Skeletal muscle tissue (tissue), 4 donors: ENCODE measurements around the gene MMP17. TPM values are rescaled to one million over a fixed set of nuclear protein-coding genes. Genes with fewer than 3 reads are reported as not detected.

Experiments
- H3K27ac ChIP-seq: one replicate; pipeline ENCODE4 v1.7.0; 2013; ENCODE audit warnings: mild to moderate bottlenecking, low read depth, low read length, inconsistent platforms
- H3K27me3 ChIP-seq, 3 donors: one replicate each; pipeline ENCODE4 v1.7.0; 2013; ENCODE audit warnings: low read length in 3 of 3; ENCODE audit not compliant: control insufficient read depth in 3 of 3, insufficient read depth in 3 of 3
- H3K36me3 ChIP-seq, 3 donors: one replicate each; pipeline ENCODE4 v1.7.0; 2013; ENCODE audit warnings: low read length in 3 of 3; ENCODE audit not compliant: control insufficient read depth in 3 of 3, insufficient read depth in 3 of 3
- H3K4me1 ChIP-seq, 3 donors: one replicate each; pipeline ENCODE4 v1.7.0; 2013; ENCODE audit warnings: low read length in 3 of 3, mild to moderate bottlenecking in 3 of 3; ENCODE audit not compliant: control insufficient read depth in 3 of 3, insufficient read depth in 3 of 3
- H3K4me3 ChIP-seq, 3 donors: one replicate each; pipeline ENCODE4 v1.7.0; 2013; ENCODE audit warnings: low read length in 3 of 3
- H3K9ac ChIP-seq, 3 donors: one replicate each; pipeline ENCODE4 v1.7.0; 2013; ENCODE audit warnings: low read length in 3 of 3, mild to moderate bottlenecking in 3 of 3, moderate library complexity in 2 of 3, low read depth in 1 of 3
- H3K9me3 ChIP-seq, 3 donors: one replicate each; pipeline ENCODE4 v1.7.0; 2013; ENCODE audit warnings: low read length in 3 of 3; ENCODE audit not compliant: control insufficient read depth in 3 of 3
- total RNA-seq: library from RNA; depleted of rRNA; stranded (reverse); fragments of >200 nt; gene quantifications from one replicate; pipeline ENCODE4 v1.2.3, GENCODE V29; 2014
- donor health status: Osteomylitis.

The MMP17 gene
- total RNA-seq, 1 donor from 2014 or later: 6.3 TPM

GRCh38 chr12:131835616-131836171 is 7.5 kb downstream of the MMP17 start:
- no peaks in the 10 kb centered on the region for H3K9me3 ChIP-seq
- H3K4me3 ChIP-seq: no peak overlapping the region
- no peak overlapping the region for H3K9ac ChIP-seq
- H3K36me3 ChIP-seq: no peaks in the 10 kb centered on the region
- peaks cover 8 to 17% (median 12%) of the 10 kb centered on the region in 3 donors for H3K4me1 ChIP-seq
- peaks cover 38 to 55% (median 42%) of the 10 kb centered on the region in 3 donors for H3K27me3 ChIP-seq
- no peak overlapping the region for H3K27ac ChIP-seq

DNA sequence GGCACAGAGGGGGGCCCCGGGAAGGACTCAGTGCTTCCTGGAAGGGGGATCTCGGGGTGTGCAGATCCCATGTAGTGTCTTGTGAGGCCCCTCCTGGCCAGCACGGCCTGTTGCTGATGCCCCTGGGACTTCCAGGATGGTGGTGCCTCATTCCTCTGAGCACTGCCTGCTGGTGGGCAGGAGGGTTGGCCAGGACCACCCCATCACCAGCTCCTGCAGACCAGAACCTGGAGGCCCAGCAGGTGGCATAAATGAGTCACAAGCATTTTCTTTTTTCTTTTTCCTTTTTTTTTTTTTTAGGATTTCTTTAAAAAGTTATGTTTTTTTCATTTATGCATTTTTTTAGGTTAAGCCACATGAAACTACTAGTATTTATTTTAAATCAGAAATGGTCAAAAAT is 8.0 kb downstream of the MMP17 start:
- no peaks in the 10 kb centered on the region for H3K9me3 ChIP-seq
- no peak overlapping the region for H3K4me3 ChIP-seq
- H3K4me1 ChIP-seq: peaks cover 4 to 14% (median 9%) of the 10 kb centered on the region in 3 donors
- H3K27me3 ChIP-seq: peaks cover 34 to 50% (median 38%) of the 10 kb centered on the region in 3 donors
- H3K27ac ChIP-seq: no peak overlapping the region
- no peaks in the 10 kb centered on the region for H3K36me3 ChIP-seq
- H3K9ac ChIP-seq: no peak overlapping the region

DNA sequence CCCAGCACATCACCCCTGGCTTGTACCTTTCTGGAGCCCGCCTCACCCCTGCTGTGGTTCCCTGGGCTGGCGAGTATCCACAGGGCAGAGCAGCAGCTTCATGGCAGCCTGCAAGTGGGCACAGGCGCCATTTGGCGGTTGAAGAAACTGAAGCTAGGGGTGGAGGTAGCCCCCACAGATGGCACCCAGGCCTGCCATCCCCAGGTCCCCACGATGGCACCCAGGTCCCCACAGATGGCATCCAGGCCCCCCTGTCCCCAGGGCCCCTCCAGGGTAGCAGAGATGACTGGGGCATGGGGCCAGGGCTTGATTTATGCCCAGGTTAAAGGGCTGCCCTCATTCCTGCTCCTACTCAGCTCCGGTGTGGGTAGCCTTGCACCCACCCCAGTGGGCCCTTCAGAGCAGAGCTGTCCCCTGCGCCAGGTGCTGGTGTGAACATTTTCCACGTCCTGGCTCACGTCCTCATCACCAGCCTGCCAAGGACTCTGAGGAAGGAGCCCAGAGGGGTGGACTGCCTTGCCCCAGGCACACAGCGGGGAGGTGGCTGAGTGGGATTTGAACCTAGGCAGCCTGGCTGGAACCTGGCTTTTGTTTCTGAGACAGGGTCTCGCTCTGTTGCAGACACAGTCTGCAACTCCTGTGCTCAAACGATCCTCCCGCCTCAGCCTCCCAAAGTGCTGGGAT is 8.7 kb downstream of the MMP17 start:
- Histone ChIP-seq H3K36me3 (no peaks in the 10 kb centered on the region), H3K27ac (no peak overlapping the region), H3K4me3 (no peak overlapping the region), H3K9me3 (no peaks in the 10 kb centered on the region), H3K9ac (no peak overlapping the region), H3K27me3 (peaks cover 30 to 46% (median 34%) of the 10 kb centered on the region in 3 donors), H3K4me1 (peaks cover 0 to 11% (median 7%) of the 10 kb centered on the region in 3 donors)

DNA sequence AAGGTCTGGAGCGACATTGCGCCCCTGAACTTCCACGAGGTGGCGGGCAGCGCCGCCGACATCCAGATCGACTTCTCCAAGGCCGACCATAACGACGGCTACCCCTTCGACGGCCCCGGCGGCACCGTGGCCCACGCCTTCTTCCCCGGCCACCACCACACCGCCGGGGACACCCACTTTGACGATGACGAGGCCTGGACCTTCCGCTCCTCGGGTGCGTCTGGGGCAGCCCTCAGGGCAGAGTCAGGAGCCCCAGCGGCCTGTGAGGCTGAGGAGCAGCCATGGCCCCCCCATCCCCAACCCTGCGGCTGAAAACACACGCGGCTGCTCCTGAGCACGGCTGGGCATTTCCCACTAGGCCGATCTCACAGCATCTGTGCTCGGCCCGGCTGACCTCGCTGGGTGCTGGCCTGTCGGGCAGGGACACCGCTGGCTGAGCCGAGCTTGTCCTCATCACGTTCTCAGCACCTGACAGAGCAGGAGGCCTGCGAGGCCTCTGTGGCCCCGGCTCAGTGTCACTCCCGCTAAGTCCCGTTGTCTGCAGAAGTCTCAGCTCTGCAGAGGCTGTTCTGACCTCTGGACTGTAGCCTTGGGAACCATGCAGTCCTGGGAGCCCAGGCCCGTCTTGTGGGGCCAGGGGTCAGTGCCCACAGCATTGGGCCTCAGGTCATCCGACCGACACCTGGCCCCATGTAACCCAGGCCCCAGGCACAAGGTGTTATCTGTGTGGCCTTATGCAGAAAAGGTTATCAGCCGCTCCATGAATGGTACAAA is 12.6 kb downstream of the MMP17 start:
- H3K9me3 ChIP-seq: no peaks in the 10 kb centered on the region
- no peaks in the 10 kb centered on the region for H3K4me1 ChIP-seq
- H3K4me3 ChIP-seq: no peak overlapping the region
- no peak overlapping the region for H3K9ac ChIP-seq
- peaks cover under 1 to 12% (median 2%) of the 10 kb centered on the region in 3 donors for H3K27me3 ChIP-seq
- H3K36me3 ChIP-seq: no peaks in the 10 kb centered on the region
- no peak overlapping the region for H3K27ac ChIP-seq

- H3K9me3 ChIP-seq: no peaks in the 10 kb centered on the region
- no peaks in the 10 kb centered on the region for H3K36me3 ChIP-seq
- no peaks in the 10 kb centered on the region for H3K4me1 ChIP-seq
- H3K4me3 ChIP-seq: no peak overlapping the region
- H3K27ac ChIP-seq: no peak overlapping the region
- H3K27me3 ChIP-seq: peaks cover 0 to 7% (median 1%) of the 10 kb centered on the region in 3 donors
- H3K9ac ChIP-seq: no peak overlapping the region
These were observed 13.4 kb downstream of the MMP17 start for GRCh38 chr12:131841547-131841946.

DNA sequence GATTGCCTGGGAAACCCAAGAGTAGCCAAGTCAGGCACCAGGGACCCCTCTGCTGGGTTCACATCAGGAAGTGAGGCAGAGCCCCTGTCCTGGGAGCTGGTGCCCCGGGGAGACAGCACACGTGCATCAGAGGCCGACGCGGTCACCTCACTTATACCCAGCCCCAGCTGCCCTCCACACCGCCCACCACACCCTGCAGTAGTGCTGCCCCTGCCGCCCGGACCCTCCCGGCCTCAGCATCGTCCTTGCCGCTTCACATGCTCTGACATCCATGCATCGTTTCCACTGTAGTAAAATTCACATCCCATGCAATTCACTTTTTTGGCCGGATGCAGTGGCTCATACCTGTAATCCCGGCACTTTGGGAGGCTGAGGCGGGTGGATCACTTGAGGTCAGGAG is 14.0 kb downstream of the MMP17 start:
- no peak overlapping the region for H3K4me3 ChIP-seq
- H3K27ac ChIP-seq: no peak overlapping the region
- H3K36me3 ChIP-seq: no peaks in the 10 kb centered on the region
- no peaks in the 10 kb centered on the region for H3K4me1 ChIP-seq
- no peaks in the 10 kb centered on the region for H3K9me3 ChIP-seq
- H3K9ac ChIP-seq: no peak overlapping the region
- peaks cover 0 to 2% (median under 1%) of the 10 kb centered on the region in 3 donors for H3K27me3 ChIP-seq

- H3K9ac ChIP-seq: no peak overlapping the region
- H3K4me3 ChIP-seq: no peak overlapping the region
- no peak overlapping the region for H3K27ac ChIP-seq
- H3K36me3 ChIP-seq: no peaks in the 10 kb centered on the region
- H3K9me3 ChIP-seq: no peaks in the 10 kb centered on the region
- no peaks in the 10 kb centered on the region for H3K4me1 ChIP-seq
- peaks cover 0 to 2% (median 0%) of the 10 kb centered on the region in 3 donors for H3K27me3 ChIP-seq
These were observed 15.3 kb downstream of the MMP17 start for GRCh38 chr12:131843527-131843926.

DNA sequence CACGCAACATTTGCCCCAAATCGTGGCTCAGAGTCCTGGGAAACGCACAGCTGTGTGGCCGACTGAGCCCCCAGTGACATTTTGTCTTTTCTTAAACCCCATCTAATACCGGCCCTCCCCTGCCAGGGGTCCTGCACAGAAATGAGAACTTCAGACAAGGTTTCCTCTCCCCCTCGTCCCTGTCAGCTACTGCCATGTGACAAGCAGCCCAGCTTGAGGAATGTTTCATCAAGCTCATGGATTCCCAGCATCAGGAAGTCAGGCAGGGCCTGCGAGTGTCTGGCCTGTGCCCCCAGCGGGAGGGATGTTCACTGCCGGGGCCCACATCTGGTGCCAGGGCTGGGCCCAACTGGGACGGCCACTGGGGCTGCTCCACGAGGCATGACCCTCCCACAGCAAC is 15.9 kb downstream of the MMP17 start:
- Histone ChIP-seq H3K4me1 (no peaks in the 10 kb centered on the region), H3K27ac (no peak overlapping the region), H3K27me3 (peaks cover 0 to 2% (median 0%) of the 10 kb centered on the region in 3 donors), H3K36me3 (no peaks in the 10 kb centered on the region), H3K4me3 (no peak overlapping the region), H3K9me3 (no peaks in the 10 kb centered on the region), H3K9ac (no peak overlapping the region)

DNA sequence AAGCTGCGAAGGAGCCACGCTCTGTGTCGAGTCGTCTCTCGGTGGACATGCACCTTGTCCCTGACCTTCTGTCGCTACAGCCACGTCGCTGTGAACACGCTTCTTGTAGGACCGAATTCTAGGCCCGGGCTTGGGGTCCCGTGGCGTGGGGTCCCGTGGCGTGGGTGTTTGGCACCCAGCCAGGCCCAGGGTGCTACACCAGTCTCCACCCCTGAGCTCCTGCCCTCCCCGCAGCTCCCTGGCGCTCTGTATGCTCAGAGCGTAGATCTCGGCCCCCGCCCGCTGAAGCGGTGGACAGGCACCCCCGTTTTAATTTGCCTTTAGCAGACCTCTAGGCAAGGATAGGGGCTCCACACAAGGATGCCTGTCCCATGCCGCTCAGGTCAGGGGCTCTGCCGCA is 16.5 kb downstream of the MMP17 start:
- Histone ChIP-seq H3K9ac (no peak overlapping the region), H3K4me1 (no peaks in the 10 kb centered on the region), H3K27me3 (peaks cover 0 to 2% (median 0%) of the 10 kb centered on the region in 3 donors), H3K36me3 (no peaks in the 10 kb centered on the region), H3K4me3 (no peak overlapping the region), H3K9me3 (no peaks in the 10 kb centered on the region), H3K27ac (no peak overlapping the region)

- Histone ChIP-seq H3K27ac (no peak overlapping the region), H3K27me3 (peaks cover 0 to 2% (median 0%) of the 10 kb centered on the region in 3 donors), H3K4me3 (no peak overlapping the region), H3K4me1 (no peaks in the 10 kb centered on the region), H3K9me3 (no peaks in the 10 kb centered on the region), H3K9ac (no peak overlapping the region), H3K36me3 (no peaks in the 10 kb centered on the region)
These were observed 16.9 kb downstream of the MMP17 start for GRCh38 chr12:131845121-131845520.
